ENCODE results near the gene TIMM10B. TPM values are rescaled to one million over a fixed set of nuclear protein-coding genes. Genes with fewer than 3 reads are reported as not detected.

TIMM10B gene, protein sequence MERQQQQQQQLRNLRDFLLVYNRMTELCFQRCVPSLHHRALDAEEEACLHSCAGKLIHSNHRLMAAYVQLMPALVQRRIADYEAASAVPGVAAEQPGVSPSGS
- total RNA-seq: 14.1 TPM
- long read RNA-seq, transcript TIMM10B-201 (3 exons, 2,840 nt): major isoform, 7 of 7 reads
- long read RNA-seq, partial matches to known transcripts: 0 of 7 reads
- long read RNA-seq, other reads (novel, unspliced or antisense): 0 of 7 reads

DNA sequence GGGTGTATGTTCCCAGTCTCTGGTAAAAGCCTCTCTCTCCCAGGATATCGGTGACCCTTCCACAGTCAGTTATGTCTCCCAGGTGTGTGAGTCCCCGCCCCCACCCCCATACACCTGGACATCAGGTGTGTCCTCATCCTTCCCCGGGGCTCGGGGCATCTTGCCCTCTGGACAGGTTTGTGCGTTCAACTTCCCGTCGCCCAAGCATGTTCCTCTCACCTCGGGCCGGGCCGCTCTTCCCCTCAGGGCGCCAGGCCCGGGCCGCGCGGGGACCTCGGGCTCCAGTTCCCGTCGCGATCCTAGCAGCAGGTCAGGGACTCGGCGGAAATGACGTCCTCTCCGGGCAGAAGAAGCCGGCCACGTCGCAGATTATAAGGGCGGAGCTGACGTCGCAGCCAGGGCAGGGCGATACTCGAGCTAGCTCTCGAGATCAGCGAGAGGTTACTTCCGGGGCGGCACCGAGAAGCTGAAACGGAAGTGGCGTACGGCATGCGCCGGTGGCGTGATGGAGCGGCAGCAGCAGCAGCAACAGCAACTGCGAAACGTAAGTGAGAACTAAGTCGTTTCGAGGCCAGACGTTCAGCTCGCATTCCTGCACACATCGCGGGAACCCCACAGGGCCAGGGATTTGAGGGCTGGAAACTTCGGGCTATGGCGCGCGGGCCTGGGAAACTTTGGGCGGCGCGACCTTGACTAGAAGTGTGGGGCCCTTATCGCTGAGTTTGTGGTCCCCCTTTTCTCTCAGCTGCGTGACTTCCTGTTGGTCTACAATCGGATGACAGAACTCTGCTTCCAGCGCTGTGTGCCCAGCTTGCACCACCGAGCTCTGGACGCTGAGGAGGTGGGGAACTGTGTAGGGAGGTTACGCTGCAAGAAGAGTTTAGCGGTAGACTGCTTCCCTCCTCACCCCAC is at the start of gene TIMM10B, which contains the start of gene ARFIP2:
Gene TIMM10B (plus strand): TSS at position 490 of the 912 bp plus-strand sequence. CDS start 16 bp downstream, at position 506.
Gene ARFIP2 (minus strand): TSS at position 320 of the 912 bp plus-strand sequence. CDS start 910 bp downstream, outside the sequence.
- intact Hi-C loops (cut with DNase I): loop anchor here (5.0 kb wide), 1 partner anchor 121 kb away; the partner anchor contains the start of genes ILK and RRP8
- ATAC-seq: peak; percentile 98

GRCh38 chr11:6431861-6432260 is 49.4 kb upstream of the TIMM10B start:
- intact Hi-C loops (cut with DNase I): no loop called here
- ATAC-seq: no peak
- DNase-seq (ENCODE audit: missing footprints): no peak

More for the DNA sequence above, at the start of gene TIMM10B, which contains the start of gene ARFIP2:
- DNase-seq (ENCODE audit: missing footprints): peak; percentile 100

GRCh38 chr11:6433998-6434660 is 47.2 kb upstream of the TIMM10B start:
- ATAC-seq: no peak
- intact Hi-C loops (cut with DNase I): no loop called here

DNA sequence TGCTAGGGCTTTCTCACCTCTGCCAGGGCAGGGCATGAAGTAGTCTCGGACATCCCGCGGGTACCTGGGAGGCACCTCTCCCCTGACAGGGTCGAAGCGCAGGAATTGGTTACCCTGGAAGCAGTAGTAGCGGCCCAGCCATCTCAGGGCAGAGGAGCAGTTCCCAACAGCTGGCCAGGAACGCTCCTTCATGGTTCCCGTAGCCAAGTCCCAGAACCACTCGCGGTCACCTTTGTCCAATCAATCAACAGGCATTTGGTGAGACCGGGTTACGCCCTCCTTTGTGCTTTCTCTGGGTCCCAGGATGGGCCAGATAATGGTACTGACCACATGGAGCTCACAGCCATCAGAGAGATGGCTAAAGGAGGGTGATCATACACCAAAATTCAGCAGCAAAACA is 43.9 kb upstream of the TIMM10B start:
- DNase-seq (ENCODE audit: missing footprints) (no peak), ATAC-seq (no peak)
- intact Hi-C loops (cut with DNase I): no loop called here

More at GRCh38 chr11:6433998-6434660, 47.2 kb upstream of the TIMM10B start:
- no peak for DNase-seq (ENCODE audit: missing footprints)

DNA sequence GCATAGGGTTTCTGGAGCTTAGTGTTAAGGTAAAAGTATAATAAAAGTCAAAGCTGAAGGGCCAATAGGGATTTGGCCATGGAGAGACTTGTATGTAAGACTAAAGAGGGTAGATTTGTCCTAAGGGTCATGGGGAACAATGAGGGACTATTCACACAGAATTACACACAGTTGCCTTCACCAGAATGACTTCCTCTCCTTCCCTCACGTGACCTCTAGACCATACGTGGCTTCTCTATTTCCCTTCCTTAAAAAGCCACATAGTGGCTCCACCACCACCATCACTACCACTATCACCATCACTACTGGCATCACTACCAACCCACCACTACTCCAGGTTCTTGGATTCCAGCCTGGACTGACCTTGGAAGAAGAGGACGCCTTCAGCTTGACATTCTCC is 43.3 kb upstream of the TIMM10B start:
- DNase-seq (ENCODE audit: missing footprints) (no peak), ATAC-seq (peak; percentile 21)
- intact Hi-C loops (cut with DNase I): no loop called here

DNA sequence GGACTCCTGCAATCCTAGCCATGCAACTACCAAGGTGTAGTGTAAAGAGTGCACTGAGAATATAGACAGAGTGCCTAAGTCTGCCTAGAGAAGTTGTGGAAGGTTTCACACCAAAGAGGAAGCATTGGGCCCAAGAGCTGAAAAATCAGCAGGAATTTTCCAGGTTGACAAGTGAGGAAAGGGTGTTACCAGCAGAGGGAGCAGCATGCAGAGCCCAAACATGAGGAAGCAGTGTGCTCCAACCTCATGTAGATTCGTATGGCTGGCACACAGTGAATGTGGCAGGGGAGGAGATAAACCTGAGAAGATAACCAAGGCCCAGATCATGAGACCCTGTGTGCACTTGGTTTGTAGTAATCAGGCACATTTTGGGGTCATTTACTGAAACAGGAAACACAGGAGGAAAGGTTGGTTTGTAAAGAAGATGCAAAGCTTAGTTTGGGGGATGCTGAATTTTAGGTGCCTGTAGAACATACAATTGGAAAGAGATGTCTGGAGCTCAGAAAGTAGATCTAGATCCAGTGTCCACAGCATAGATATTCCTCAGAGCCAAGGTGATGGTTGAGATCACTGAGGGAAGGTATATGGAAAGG is 42.2 kb upstream of the TIMM10B start:
- DNase-seq (ENCODE audit: missing footprints) (no peak), ATAC-seq (peak; percentile 64)
- intact Hi-C loops (cut with DNase I): no loop called here

DNA sequence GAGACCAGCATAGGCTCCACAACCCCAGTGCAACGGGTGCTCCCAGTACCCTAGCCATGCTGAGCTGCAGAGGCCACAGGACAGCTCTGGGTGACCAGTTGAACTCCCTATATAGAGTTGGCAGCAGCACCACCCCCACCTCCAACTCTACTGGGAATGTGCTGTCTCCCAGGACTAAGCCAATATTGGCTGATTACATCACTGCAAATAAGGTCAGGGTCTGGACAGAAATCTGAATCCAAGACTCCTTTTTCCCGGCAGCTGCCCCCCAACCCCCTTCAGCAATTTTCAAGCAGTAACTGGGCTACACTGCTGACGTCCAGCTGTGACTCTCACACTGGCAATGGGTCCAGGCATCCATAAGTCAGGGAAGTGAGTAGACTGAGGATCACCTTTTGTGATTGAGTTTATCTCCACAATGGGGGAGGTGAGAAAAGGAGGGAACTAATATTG is 40.4 kb upstream of the TIMM10B start, which contains the start of gene HPX:
Gene HPX (minus strand): TSS at position 82 of the 453 bp plus-strand sequence. CDS start 24 bp downstream, at position 58.
- ATAC-seq (no peak), DNase-seq (ENCODE audit: missing footprints) (no peak)
- intact Hi-C loops (cut with DNase I): loop anchor here (5.0 kb wide), 1 partner anchor 66 kb away; no protein-coding TSS in a partner anchor

- ATAC-seq: no peak
- DNase-seq (ENCODE audit: missing footprints): no peak
- intact Hi-C loops (cut with DNase I): loop anchor here (5.0 kb wide), 1 partner anchor 65 kb away; no protein-coding TSS in a partner anchor
These were observed 38.9 kb upstream of the TIMM10B start for GRCh38 chr11:6442441-6442840.

- ATAC-seq (peak; percentile 76), DNase-seq (ENCODE audit: missing footprints) (no peak)
- intact Hi-C loops (cut with DNase I): loop anchor here (1.0 to 5.0 kb wide), 2 partner anchors 64 kb away; no protein-coding TSS in a partner anchor
These were observed 37.9 kb upstream of the TIMM10B start for GRCh38 chr11:6443269-6444003.

DNA sequence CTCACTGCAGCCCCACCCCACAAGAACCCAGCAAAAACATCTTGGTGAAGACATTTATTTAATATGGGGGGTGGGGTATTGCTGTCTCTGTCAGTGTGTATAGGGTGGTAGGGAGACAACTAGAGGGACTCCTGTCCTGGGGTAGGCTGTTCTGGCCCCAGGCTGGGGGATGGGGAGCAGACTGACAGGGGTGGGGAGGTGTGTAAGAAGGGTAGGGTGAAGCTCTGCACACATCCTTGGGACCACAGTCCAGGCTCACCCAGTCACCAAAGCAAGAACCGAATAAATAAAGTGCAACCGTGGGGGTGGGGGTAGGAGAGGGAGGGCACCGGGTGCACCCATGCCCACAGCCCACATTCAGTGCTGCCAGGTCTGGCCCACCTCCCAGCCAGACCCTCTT is 32.7 kb upstream of the TIMM10B start:
- DNase-seq (ENCODE audit: missing footprints) (no peak), ATAC-seq (no peak)
- intact Hi-C loops (cut with DNase I): no loop called here

DNA sequence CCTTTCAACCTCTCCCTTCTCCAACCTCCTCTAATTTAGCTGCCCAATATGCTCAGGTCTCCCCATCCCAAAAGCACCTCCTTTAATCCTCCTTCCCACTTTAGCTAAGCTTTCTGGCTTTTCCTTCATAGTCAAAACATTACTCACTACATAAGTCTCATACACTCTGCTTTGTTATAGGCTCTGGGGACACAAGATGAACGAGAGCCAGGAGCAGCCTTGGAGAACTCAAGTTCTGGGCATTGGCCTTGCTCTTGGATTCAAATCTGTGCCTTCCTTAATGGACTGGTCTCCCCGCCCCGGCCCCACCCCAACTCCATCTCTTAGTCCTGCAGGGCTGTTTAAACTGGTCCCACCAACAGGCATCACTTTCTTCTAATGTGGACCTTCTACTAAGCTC is 29.1 kb upstream of the TIMM10B start:
- ATAC-seq (no peak), DNase-seq (ENCODE audit: missing footprints) (no peak)
- intact Hi-C loops (cut with DNase I): no loop called here

DNA sequence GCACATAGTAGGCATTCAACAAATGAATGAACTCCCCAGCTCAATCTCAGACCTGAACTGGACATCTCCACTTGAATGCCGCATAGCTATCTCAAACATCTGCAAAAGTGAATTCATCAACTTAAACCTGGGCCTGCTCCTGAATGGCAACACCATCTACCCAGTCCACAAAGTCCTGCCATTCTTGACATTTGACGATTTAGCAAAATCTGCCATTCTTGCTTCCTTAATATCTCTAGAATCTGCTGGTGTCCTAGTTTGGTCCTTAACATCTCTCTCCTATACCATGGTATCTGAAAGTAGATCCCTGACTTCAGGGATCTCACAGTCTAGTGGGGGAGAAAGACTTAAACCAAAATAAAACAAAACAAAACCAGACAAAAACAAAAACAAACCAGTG is 28.1 kb upstream of the TIMM10B start:
- DNase-seq (ENCODE audit: missing footprints) (no peak), ATAC-seq (no peak)
- intact Hi-C loops (cut with DNase I): no loop called here

DNA sequence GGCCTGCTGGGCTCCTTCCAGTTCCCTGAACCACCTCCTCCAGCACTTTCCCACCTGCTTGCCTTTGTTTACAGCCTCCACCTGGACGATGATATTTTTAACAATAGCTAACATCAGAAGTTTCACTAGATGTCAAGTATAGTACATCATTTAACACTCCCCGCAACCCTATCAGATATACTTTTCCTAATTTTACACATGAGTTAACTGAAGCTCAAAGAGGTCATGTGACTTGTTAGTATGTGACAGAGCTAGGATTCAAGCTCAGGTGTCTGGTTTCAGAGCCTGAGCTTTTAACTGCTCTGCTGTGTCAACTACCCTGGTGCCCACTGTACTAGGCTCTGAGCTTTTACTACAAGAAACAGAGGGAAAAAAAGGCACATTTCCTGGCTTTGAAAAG is 26.2 kb upstream of the TIMM10B start:
- DNase-seq (ENCODE audit: missing footprints) (no peak), ATAC-seq (no peak)
- intact Hi-C loops (cut with DNase I): no loop called here

DNA sequence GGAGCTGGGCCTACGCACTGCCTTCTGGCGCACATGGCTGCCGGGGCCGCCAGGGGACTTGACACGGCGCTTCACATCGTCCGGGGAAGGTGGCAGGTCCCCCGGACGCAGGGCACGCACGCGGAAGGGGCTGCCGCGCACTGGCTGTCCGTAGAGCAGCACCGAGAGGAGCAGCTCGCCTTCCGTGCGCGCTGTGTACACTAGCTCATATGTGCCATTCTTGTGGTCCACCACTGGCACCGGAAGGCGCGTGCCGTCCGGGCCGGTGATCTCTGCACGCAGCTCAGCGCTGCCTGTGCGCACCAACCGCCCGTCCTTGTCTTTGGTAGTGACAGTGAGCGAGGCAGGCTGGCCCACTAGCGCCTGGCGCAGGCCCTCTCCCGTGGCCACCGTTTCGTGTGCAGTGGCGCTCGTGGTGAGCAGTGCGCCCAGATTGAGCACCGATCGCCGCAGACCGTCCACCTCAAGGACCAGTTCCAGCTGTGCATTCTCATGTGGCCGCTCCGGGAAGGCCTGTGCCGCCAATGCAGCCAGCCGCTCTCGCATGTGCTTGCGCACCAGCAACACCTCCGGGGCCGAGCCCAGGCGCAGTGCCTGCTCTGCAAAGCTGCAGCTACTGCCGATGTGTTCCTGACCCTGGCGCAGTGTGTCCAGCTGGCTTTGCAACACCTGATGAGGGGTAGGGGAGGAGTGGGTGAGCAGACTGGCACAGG is 24.8 kb upstream of the TIMM10B start:
- DNase-seq (ENCODE audit: missing footprints) (no peak), ATAC-seq (no peak)
- intact Hi-C loops (cut with DNase I): no loop called here

DNA sequence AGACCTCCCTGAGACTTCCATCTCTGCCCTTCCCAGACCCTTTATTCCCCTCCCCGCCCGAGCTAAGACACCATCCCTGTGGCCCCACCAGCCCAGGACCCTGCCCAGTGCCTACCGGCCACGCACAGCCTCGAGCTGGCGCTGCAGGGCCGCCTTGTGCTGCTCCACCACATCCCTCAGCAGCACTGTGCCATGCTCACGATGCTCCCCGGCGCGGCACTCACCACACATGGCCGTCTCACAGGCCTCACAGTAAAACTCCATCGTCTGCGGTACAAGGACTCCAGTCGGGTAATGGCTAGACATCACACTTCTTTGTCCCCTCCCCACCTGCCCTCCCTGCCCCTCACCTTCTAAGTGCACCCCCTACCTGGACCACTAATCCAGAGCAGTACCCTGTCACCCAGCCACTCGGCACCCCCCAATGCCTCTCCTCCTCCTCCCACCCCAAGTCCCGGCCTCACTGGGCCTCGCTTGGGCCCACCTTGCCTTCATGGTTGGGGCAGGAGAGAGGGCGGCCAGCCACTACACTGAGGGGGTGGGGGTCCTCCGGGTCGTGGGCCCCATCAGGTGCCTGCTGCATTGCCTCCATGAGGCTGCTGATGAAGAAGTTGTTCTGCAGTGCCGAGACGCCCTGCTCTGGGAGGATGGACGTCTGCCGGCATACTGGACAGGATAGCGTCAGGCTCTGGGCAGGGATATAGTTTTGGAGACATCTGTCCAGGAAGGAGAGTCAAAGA is 23.6 kb upstream of the TIMM10B start:
- no peak for ATAC-seq
- intact Hi-C loops (cut with DNase I): no loop called here
- DNase-seq (ENCODE audit: missing footprints): no peak

- ATAC-seq (no peak), DNase-seq (ENCODE audit: missing footprints) (no peak)
- intact Hi-C loops (cut with DNase I): no loop called here
These were observed 22.8 kb upstream of the TIMM10B start for GRCh38 chr11:6458352-6459098.

Data from Right ventricle myocardium inferior (tissue), 1 donor.